H1 (cell line): ENCODE measurements around the gene GOSR1. TPM values are rescaled to one million over a fixed set of nuclear protein-coding genes. Genes with fewer than 3 reads are reported as not detected.

ENCODE experiments used
- CTCF ChIA-PET: fragments of 300-600 bp; sonication (Branson Sonifier 250); formaldehyde crosslinking; loops from one replicate; lab custom pipeline; 2021; ENCODE audit not compliant: partially characterized antibody; lab: Charles Lee
- POLR2A ChIA-PET: fragments of 300-600 bp; sonication (Branson Sonifier 250); formaldehyde crosslinking; loops from one replicate; lab custom pipeline; 2021; ENCODE audit warnings: inconsistent platforms; ENCODE audit not compliant: partially characterized antibody; lab: Charles Lee
- DNase-seq, 2 experiments: peaks; one replicate each; pipeline versions ENCODE4 v3.0.0 to v3.0.0-alpha.2; 2010 to 2022; ENCODE audit warnings: low spot score in 2 of 2, low read depth in 1 of 2, mixed read lengths in 1 of 2
- FAIRE-seq: peaks from 2 replicates; lab custom pipeline; 2011; peaks lifted over from hg19 to GRCh38; lab: Jason Lieb, UNC
- H2AFZ ChIP-seq: 2 replicates; pipeline ENCODE4 v1.8.1; 2012; ENCODE audit warnings: low read length, inconsistent platforms
- H2AK5ac ChIP-seq: 2 replicates; pipeline ENCODE4 v1.6.1; 2013; ENCODE audit warnings: low read depth, low read length
- H2BK120ac ChIP-seq: replicated peaks from 2 replicates; pipeline ENCODE3; 2013; ENCODE audit warnings: low read depth, low read length, inconsistent platforms
- H2BK12ac ChIP-seq: 2 replicates; pipeline ENCODE4 v1.6.1; 2013; ENCODE audit warnings: low read depth, low read length
- H2BK15ac ChIP-seq: 2 replicates; pipeline ENCODE4 v1.6.1; 2013; ENCODE audit warnings: low read length
- H2BK20ac ChIP-seq: 2 replicates; pipeline ENCODE4 v1.6.1; 2013; ENCODE audit warnings: low read length
- H2BK5ac ChIP-seq: 2 replicates; pipeline ENCODE4 v1.6.1; 2013; ENCODE audit warnings: low read depth, low read length
- H3K14ac ChIP-seq: 2 replicates; pipeline ENCODE4 v1.6.1; 2013; ENCODE audit warnings: inconsistent platforms; ENCODE audit not compliant: insufficient read length
- H3K18ac ChIP-seq: 2 replicates; pipeline ENCODE4 v1.6.1; 2013; ENCODE audit warnings: low read length; ENCODE audit errors: extremely low read depth
- H3K23ac ChIP-seq: 2 replicates; pipeline ENCODE4 v1.6.1; 2013; ENCODE audit warnings: inconsistent platforms; ENCODE audit not compliant: insufficient read length
- H3K23me2 ChIP-seq: 2 replicates; pipeline ENCODE4 v1.6.1; 2013; ENCODE audit warnings: low read depth, low read length
- H3K27ac ChIP-seq: 2 replicates; pipeline ENCODE4 v1.6.1; 2011; ENCODE audit warnings: low read depth, low read length, inconsistent platforms
- H3K27me3 ChIP-seq, 4 experiments: replicated peaks in 1 of 4; 1 replicate in 1 of 4; 2 replicates in 3 of 4; pipeline versions ENCODE4 v1.6.1 to v1.8.1; 2011 to 2013; ENCODE audit warnings: low read length in 3 of 4, mild to moderate bottlenecking in 3 of 4, inconsistent platforms in 2 of 4, mixed read lengths in 2 of 4, moderate library complexity in 1 of 4; ENCODE audit not compliant: control insufficient read depth in 3 of 4, insufficient read depth in 3 of 4; ENCODE audit errors: extremely low read depth in 1 of 4
- H3K36me3 ChIP-seq, 4 experiments: 2 replicates each; pipeline versions ENCODE4 v1.6.1 to v1.8.1; 2011 to 2013; ENCODE audit warnings: mild to moderate bottlenecking in 4 of 4, low read length in 3 of 4, moderate library complexity in 2 of 4, control low read depth in 1 of 4, inconsistent platforms in 1 of 4; ENCODE audit not compliant: insufficient read depth in 4 of 4, control insufficient read depth in 2 of 4
- H3K4ac ChIP-seq: replicated peaks from 2 replicates; pipeline ENCODE3; 2013; ENCODE audit warnings: low read length, low read depth, mixed read lengths, inconsistent platforms; ENCODE audit not compliant: insufficient read length
- H3K4me1 ChIP-seq, 4 experiments: replicated peaks in 1 of 4; 1 replicate in 1 of 4; 2 replicates in 3 of 4; pipeline versions ENCODE4 v1.6.1 to v1.8.1; 2011 to 2013; ENCODE audit warnings: low read length in 3 of 4, inconsistent platforms in 2 of 4, mixed read lengths in 1 of 4; ENCODE audit not compliant: insufficient read depth in 4 of 4, control insufficient read depth in 3 of 4
- H3K4me2 ChIP-seq, 2 experiments: 2 replicates each; pipeline versions ENCODE4 v1.6.1 to v1.8.1; 2011 to 2013; ENCODE audit warnings: low read depth in 2 of 2, low read length in 2 of 2, control low read depth in 1 of 2, inconsistent platforms in 1 of 2, mild to moderate bottlenecking in 1 of 2; ENCODE audit not compliant: insufficient read depth in 1 of 2
- H3K4me3 ChIP-seq, 4 experiments: fragments of 200-600, 300-600 bp in 1 of 4; sonication (generic), shearing (Covaris generic), sonication (Bioruptor Twin) in 1 of 4; 2 replicates each; pipeline versions ENCODE4 v1.5.1 to v1.8.1; 2011 to 2016; ENCODE audit warnings: low read length in 4 of 4, low read depth in 3 of 4, control low read depth in 2 of 4, inconsistent platforms in 2 of 4, mild to moderate bottlenecking in 2 of 4, mixed read lengths in 1 of 4, moderate library complexity in 1 of 4; ENCODE audit not compliant: insufficient read depth in 2 of 4; ENCODE audit errors: extremely low read depth in 1 of 4
- H3K56ac ChIP-seq: replicated peaks from 2 replicates; pipeline ENCODE3; 2013; ENCODE audit warnings: low read depth, mild to moderate bottlenecking, mixed read lengths, low read length, inconsistent platforms; ENCODE audit not compliant: insufficient read length
- H3K79me1 ChIP-seq: 2 replicates; pipeline ENCODE4 v1.6.1; 2013; ENCODE audit warnings: low read depth, low read length, control low read depth
- H3K79me2 ChIP-seq, 2 experiments: 2 replicates each; pipeline versions ENCODE4 v1.6.1 to v1.8.1; 2012 to 2013; ENCODE audit warnings: low read length in 2 of 2, mild to moderate bottlenecking in 2 of 2, inconsistent platforms in 1 of 2; ENCODE audit not compliant: insufficient read depth in 2 of 2, control insufficient read depth in 1 of 2
- H3K9ac ChIP-seq, 4 experiments: replicated peaks in 1 of 4; 1 replicate in 1 of 4; 2 replicates in 3 of 4; pipeline versions ENCODE4 v1.6.1 to v1.8.1; 2011 to 2013; ENCODE audit warnings: low read depth in 3 of 4, low read length in 3 of 4, control low read depth in 2 of 4, mild to moderate bottlenecking in 2 of 4, moderate library complexity in 2 of 4, inconsistent platforms in 1 of 4; ENCODE audit errors: extremely low read depth in 1 of 4
- H3K9me3 ChIP-seq, 2 experiments: 2 replicates each; pipeline versions ENCODE4 v1.6.1 to v1.8.1; 2012 to 2013; ENCODE audit warnings: mild to moderate bottlenecking in 2 of 2, moderate library complexity in 2 of 2, control low read depth in 1 of 2, inconsistent platforms in 1 of 2, low read depth in 1 of 2, low read length in 1 of 2, mixed read lengths in 1 of 2; ENCODE audit not compliant: insufficient read depth in 2 of 2
- H4K20me1 ChIP-seq, 2 experiments: replicated peaks in 1 of 2; 2 replicates each; pipeline versions ENCODE3 to v1.8.1; 2011 to 2013; ENCODE audit warnings: inconsistent platforms in 2 of 2, low read length in 2 of 2, mild to moderate bottlenecking in 1 of 2; ENCODE audit not compliant: insufficient read depth in 2 of 2, control insufficient read depth in 1 of 2
- H4K5ac ChIP-seq: 2 replicates; pipeline ENCODE4 v1.6.1; 2013; ENCODE audit warnings: low read length, low read depth, mixed read lengths, inconsistent platforms; ENCODE audit not compliant: insufficient read length
- H4K8ac ChIP-seq: 2 replicates; pipeline ENCODE4 v1.8.0; 2013; ENCODE audit warnings: mild to moderate bottlenecking, moderate library complexity, low read length, inconsistent platforms; ENCODE audit not compliant: insufficient read depth; ENCODE audit errors: extremely low read depth
- H4K91ac ChIP-seq: replicated peaks from 2 replicates; pipeline ENCODE3; 2013; ENCODE audit warnings: low read length, mixed read lengths, inconsistent platforms; ENCODE audit not compliant: insufficient read length
- BRCA1 ChIP-seq: IDR thresholded peaks from 2 replicates; pipeline ENCODE4 v1.6.1; 2012; ENCODE audit warnings: low read depth, low read length, improper control_type of control experiment
- CBX8 ChIP-seq: fragments of 300-800, 300-1000 bp; sonication (generic); IDR thresholded peaks from 2 replicates; pipeline ENCODE4 v1.7.1; 2016; ENCODE audit warnings: low read depth, low read length, borderline replicate concordance
- E2F6 ChIP-seq: IDR thresholded peaks from 2 replicates; pipeline ENCODE4 v1.6.1; 2012; ENCODE audit warnings: inconsistent platforms
- JUND ChIP-seq: IDR thresholded peaks from 2 replicates; pipeline ENCODE4 v1.6.1; 2011; ENCODE audit warnings: mild to moderate bottlenecking, improper control_type of control experiment, low read length
- KDM4A ChIP-seq: IDR thresholded peaks from one replicate; pipeline ENCODE4 v1.7.1; 2012; ENCODE audit warnings: low read depth, mild to moderate bottlenecking, moderate library complexity, low read length, inconsistent platforms; ENCODE audit not compliant: severe bottlenecking
- MAX ChIP-seq: IDR thresholded peaks from 2 replicates; pipeline ENCODE4 v1.6.1; 2012; ENCODE audit warnings: inconsistent platforms
- RAD21 ChIP-seq, 2 experiments: IDR thresholded peaks in 1 of 2; conservative IDR thresholded peaks in 1 of 2; 2 replicates each; pipeline ENCODE4 v1.6.1; 2011; ENCODE audit warnings: low read depth in 2 of 2, low read length in 2 of 2, improper control_type of control experiment in 1 of 2, inconsistent platforms in 1 of 2, mild to moderate bottlenecking in 1 of 2, moderate library complexity in 1 of 2
- RFX5 ChIP-seq: IDR thresholded peaks from 2 replicates; pipeline ENCODE4 v1.6.1; 2011; ENCODE audit warnings: low read depth, low read length, improper control_type of control experiment, borderline replicate concordance
- SIN3A ChIP-seq, 2 experiments: IDR thresholded peaks in 1 of 2; conservative IDR thresholded peaks in 1 of 2; 2 replicates each; pipeline ENCODE4 v1.6.1; 2011 to 2012; ENCODE audit warnings: low read length in 2 of 2, improper control_type of control experiment in 1 of 2, low read depth in 1 of 2, mild to moderate bottlenecking in 1 of 2
- SIRT6 ChIP-seq: IDR thresholded peaks from one replicate; pipeline ENCODE4 v1.7.1; 2012; ENCODE audit warnings: low read length, inconsistent platforms
- SP4 ChIP-seq: IDR thresholded peaks from 2 replicates; pipeline ENCODE4 v1.6.1; 2012; ENCODE audit warnings: low read length, inconsistent platforms
- SUZ12 ChIP-seq: fragments of 200-600 bp; sonication (generic); IDR thresholded peaks from 2 replicates; pipeline ENCODE4 v1.6.1; 2012; ENCODE audit warnings: mild to moderate bottlenecking, inconsistent platforms, low read length, moderate library complexity, mixed read lengths
- ZNF274 ChIP-seq: IDR thresholded peaks from 2 replicates; pipeline ENCODE4 v1.7.0; 2012; ENCODE audit warnings: low read length, borderline replicate concordance; ENCODE audit errors: extremely low read depth
- WGBS, 2 experiments: shearing (Covaris generic) in 1 of 2; methylation state at CpG; one replicate each; pipeline versions ENCODE4 v1.1.6 to v1.1.7; 2013 to 2015; ENCODE audit warnings: low lambda C conversion rate in 2 of 2, mixed read lengths in 2 of 2, inconsistent platforms in 1 of 2, low coverage in 1 of 2, missing lambda C conversion rate in 1 of 2; ENCODE audit not compliant: insufficient replicate concordance in 2 of 2, insufficient coverage in 1 of 2, insufficient read length in 1 of 2; ENCODE audit errors: extremely low coverage in 1 of 2, missing lambda C conversion rate in 1 of 2; 5-methylcytosine and 5-hydroxymethylcytosine counted together
- polyA plus RNA-seq, 7 experiments: library from polyadenylated mRNA; depleted of rRNA in 3 of 7; stranded (reverse) in 5 of 7; unstranded in 2 of 7; fragments of >200 nt in 5 of 7; fragments of 200-250 nt in 2 of 7; gene quantifications; 1 replicate in 5 of 7; 2 replicates in 1 of 7; 4 replicates in 1 of 7; pipeline versions ENCODE4 v1.2.1 to v1.2.3, GENCODE V29; 2011 to 2013; ENCODE audit warnings: missing spikeins in 2 of 7, mixed read lengths in 2 of 7
- total RNA-seq: library from RNA; stranded (reverse); fragmentation: NEBNext Ultra II Directional; extraction: Animal tissue kit (Norgen Biotek cat#: 25700); gene quantifications from 2 replicates; pipeline ENCODE4 v1.2.1, GENCODE V29; 2021

The GOSR1 gene
- total and polyA plus RNA-seq, 2 of the 8 experiments (the other 6 are each of a cell fraction or from before 2014, with no cell fraction given): 9.2 to 43.3 TPM

GRCh38 chr17:30524847-30525246 lies 47.6 kb downstream of the GOSR1 start:
- H3K23ac ChIP-seq: no peak overlapping the region
- ChIA-PET POLR2A (interaction anchor here (1.5 kb wide), 1 partner anchor 9 kb away, joined by 3 read pairs; no protein-coding TSS in a partner anchor), CTCF (interaction anchor here (0.9 to 1.3 kb wide), 2 partner anchors 48 to 192 kb away, joined by 3 to 4 read pairs; no protein-coding TSS in a partner anchor)
- no peaks in the 10 kb centered on the region for H3K27me3 ChIP-seq
- H4K91ac ChIP-seq: no peak overlapping the region
- no peak overlapping the region for H3K56ac ChIP-seq
- no peaks in the 10 kb centered on the region for H3K79me1 ChIP-seq
- no peaks in the 10 kb centered on the region for H3K23me2 ChIP-seq
- H3K4me2 ChIP-seq: no peak overlapping the region
- peaks cover 8 to 17% of the 10 kb centered on the region in 2 experiments; a peak in 3 of 4 replicates for H3K9me3 ChIP-seq
- H2BK15ac ChIP-seq: no peak overlapping the region
- no peak overlapping the region for H4K5ac ChIP-seq
- H3K27ac ChIP-seq: no peak overlapping the region
- H3K36me3 ChIP-seq: peaks cover 0 to 32% (median 21%) of the 10 kb centered on the region in 4 experiments; a peak in 7 of 8 replicates
- H2BK5ac ChIP-seq: no peak overlapping the region
- H3K14ac ChIP-seq: no peak overlapping the region
- FAIRE-seq (no peak), DNase-seq (no peak)
- no peak overlapping the region for H3K9ac ChIP-seq
- H2BK20ac ChIP-seq: no peak overlapping the region
- H4K20me1 ChIP-seq: no peaks in the 10 kb centered on the region
- no peaks in the 10 kb centered on the region for H3K4me1 ChIP-seq
- H3K18ac ChIP-seq: no peak overlapping the region
- H2BK12ac ChIP-seq: no peak overlapping the region
- no peaks in the 10 kb centered on the region for H3K79me2 ChIP-seq
- 85% methylated on average over 3 of the region's 3 CpGs; no CpG with 5 or more reads in 1 of the 2 experiments for WGBS, 2 experiments
- H2AFZ ChIP-seq: no peak overlapping the region
- H2BK120ac ChIP-seq: no peak overlapping the region
- no peak overlapping the region for H2AK5ac ChIP-seq
- no peak overlapping the region for H4K8ac ChIP-seq
- no peak overlapping the region for H3K4ac ChIP-seq
- no peak overlapping the region for H3K4me3 ChIP-seq
- TF ChIP-seq BRCA1 (no peak), SUZ12 (no peak), RAD21 (IDR thresholded peaks at IDR 0.05 in 1 of 2, conservative IDR thresholded peaks at IDR 0.05 in 1 of 2; ENCODE audit: low read depth in 2 of 2, low read length in 2 of 2) (no peak), KDM4A (no peak), SP4 (no peak), JUND (no peak), ZNF274 (no peak), CBX8 (no peak), E2F6 (no peak), SIRT6 (no peak), RFX5 (no peak), MAX (no peak), SIN3A (conservative IDR thresholded peaks at IDR 0.05 in 1 of 2, IDR thresholded peaks at IDR 0.05 in 1 of 2; ENCODE audit: low read depth in 1 of 2, low read length in 2 of 2) (no peak)
